Ectodermal cell (in vitro differentiated cells): ENCODE data around the gene CDX1.

Source experiments
- H3K27ac ChIP-seq: 2 replicates; pipeline ENCODE4 v1.7.0; 2013; ENCODE audit warnings: mild to moderate bottlenecking, low read depth, low read length; ENCODE audit not compliant: insufficient read depth, poor library complexity, severe bottlenecking
- H3K27me3 ChIP-seq: 2 replicates; pipeline ENCODE4 v1.7.0; 2013; ENCODE audit warnings: mild to moderate bottlenecking, low read length; ENCODE audit not compliant: insufficient read depth, control insufficient read depth, poor library complexity, severe bottlenecking
- H3K36me3 ChIP-seq: one replicate; pipeline ENCODE4 v1.7.0; 2013; ENCODE audit warnings: low read length; ENCODE audit not compliant: control insufficient read depth, insufficient read depth
- H3K4me1 ChIP-seq: one replicate; pipeline ENCODE4 v1.7.0; 2013; ENCODE audit warnings: low read length; ENCODE audit not compliant: control insufficient read depth, insufficient read depth
- H3K4me3 ChIP-seq: 2 replicates; pipeline ENCODE4 v1.7.0; 2013; ENCODE audit warnings: low read depth, low read length, control low read depth; ENCODE audit not compliant: insufficient read depth
- H3K9me3 ChIP-seq: 2 replicates; pipeline ENCODE4 v1.7.0; 2013; ENCODE audit warnings: mild to moderate bottlenecking, low read length, moderate library complexity; ENCODE audit not compliant: control insufficient read depth
- WGBS, 2 experiments: methylation state at CpG; one replicate each; pipeline ENCODE4 v1.1.7; 2013; ENCODE audit warnings: missing lambda C conversion rate in 2 of 2; 5-methylcytosine and 5-hydroxymethylcytosine counted together

Gene CDX1

DNA sequence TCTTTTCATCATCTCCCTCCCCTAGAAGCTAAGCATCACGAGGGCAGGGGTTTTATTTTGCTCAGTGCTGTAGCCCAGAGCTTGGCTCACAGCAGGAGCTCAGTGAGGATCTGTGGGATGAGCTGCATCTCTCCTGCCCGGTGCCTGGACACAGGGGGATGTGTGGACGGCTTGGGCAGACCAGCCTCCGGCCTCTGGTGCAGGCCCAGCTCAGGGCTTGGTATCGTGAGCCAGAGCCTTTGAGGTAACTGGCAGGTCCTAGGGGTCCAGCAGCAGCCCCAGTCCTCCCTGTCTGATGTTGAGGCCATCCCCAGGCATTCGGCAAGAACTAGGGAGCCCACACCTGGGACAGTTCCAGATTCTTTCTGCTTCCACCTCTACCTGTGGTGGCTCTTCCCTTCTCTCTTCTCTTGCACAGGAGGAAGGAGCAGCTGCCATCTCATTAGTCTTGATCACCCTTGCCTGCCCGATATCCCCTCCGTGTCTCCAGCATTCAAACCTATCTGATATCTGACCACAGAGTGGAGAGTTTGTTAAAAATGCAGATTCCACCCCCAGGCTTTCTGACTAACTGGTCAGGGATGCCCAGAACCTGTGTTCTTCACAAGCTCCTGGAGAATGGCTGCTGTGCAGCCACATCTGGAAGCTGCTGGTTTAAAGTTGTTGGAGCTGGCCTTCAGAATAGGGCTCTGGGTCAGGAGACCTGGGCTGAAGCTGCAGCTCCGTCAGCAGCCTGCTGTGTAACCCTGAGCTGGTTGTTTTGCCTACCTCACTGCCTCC lies 15.4 kb downstream of the CDX1 start:
- Histone ChIP-seq H3K27ac (no peak overlapping the region), H3K4me1 (peaks cover 11% of the 10 kb centered on the region), H3K36me3 (no peaks in the 10 kb centered on the region), H3K27me3 (peaks cover 15% of the 10 kb centered on the region), H3K4me3 (no peak overlapping the region), H3K9me3 (no peaks in the 10 kb centered on the region)
- WGBS, 2 experiments: 89 to 90% methylated on average over 9 of the region's 9 CpGs

DNA sequence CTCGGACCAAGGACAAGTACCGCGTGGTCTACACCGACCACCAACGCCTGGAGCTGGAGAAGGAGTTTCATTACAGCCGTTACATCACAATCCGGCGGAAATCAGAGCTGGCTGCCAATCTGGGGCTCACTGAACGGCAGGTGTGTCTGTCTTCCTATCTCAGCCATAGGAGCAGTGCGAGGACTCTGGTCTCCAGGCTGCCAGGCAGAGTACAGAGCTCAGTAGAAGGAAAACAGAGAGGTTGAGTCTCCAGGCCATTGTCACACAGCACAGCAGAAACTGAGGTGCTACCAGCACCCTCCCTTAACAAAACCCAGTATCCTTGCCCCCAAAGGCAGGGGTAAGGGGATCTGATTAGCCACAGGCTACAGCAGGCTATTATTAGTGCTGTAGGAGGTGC lies 16.2 kb downstream of the CDX1 start:
- 92 to 94% methylated on average over 10 of the region's 10 CpGs for WGBS, 2 experiments
- no peaks in the 10 kb centered on the region for H3K36me3 ChIP-seq
- no peaks in the 10 kb centered on the region for H3K9me3 ChIP-seq
- H3K4me3 ChIP-seq: no peak overlapping the region
- H3K4me1 ChIP-seq: peaks cover 11% of the 10 kb centered on the region
- peaks cover 23% of the 10 kb centered on the region for H3K27me3 ChIP-seq
- no peak overlapping the region for H3K27ac ChIP-seq

DNA sequence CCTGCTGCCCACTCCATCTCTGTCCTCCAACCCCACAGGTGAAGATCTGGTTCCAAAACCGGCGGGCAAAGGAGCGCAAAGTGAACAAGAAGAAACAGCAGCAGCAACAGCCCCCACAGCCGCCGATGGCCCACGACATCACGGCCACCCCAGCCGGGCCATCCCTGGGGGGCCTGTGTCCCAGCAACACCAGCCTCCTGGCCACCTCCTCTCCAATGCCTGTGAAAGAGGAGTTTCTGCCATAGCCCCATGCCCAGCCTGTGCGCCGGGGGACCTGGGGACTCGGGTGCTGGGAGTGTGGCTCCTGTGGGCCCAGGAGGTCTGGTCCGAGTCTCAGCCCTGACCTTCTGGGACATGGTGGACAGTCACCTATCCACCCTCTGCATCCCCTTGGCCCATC lies 16.9 kb downstream of the CDX1 start:
- no peaks in the 10 kb centered on the region for H3K9me3 ChIP-seq
- no peak overlapping the region for H3K4me3 ChIP-seq
- WGBS, 2 experiments: 94% methylated on average over 12 of the region's 12 CpGs
- H3K27ac ChIP-seq: no peak overlapping the region
- H3K4me1 ChIP-seq: peaks cover 11% of the 10 kb centered on the region
- H3K36me3 ChIP-seq: no peaks in the 10 kb centered on the region
- peaks cover 30% of the 10 kb centered on the region for H3K27me3 ChIP-seq

DNA sequence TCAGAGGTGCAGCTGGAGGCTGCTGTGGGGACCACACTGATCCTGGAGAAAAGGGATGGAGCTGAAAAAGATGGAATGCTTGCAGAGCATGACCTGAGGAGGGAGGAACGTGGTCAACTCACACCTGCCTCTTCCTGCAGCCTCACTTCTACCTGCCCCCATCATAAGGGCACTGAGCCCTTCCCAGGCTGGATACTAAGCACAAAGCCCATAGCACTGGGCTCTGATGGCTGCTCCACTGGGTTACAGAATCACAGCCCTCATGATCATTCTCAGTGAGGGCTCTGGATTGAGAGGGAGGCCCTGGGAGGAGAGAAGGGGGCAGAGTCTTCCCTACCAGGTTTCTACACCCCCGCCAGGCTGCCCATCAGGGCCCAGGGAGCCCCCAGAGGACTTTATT lies 17.4 kb downstream of the CDX1 start:
- no peak overlapping the region for H3K27ac ChIP-seq
- WGBS, 2 experiments: 75 to 83% methylated on average over 2 of the region's 2 CpGs
- H3K4me1 ChIP-seq: peaks cover 11% of the 10 kb centered on the region
- no peaks in the 10 kb centered on the region for H3K9me3 ChIP-seq
- no peak overlapping the region for H3K4me3 ChIP-seq
- peaks cover 35% of the 10 kb centered on the region for H3K27me3 ChIP-seq
- no peaks in the 10 kb centered on the region for H3K36me3 ChIP-seq

- H3K9me3 ChIP-seq: no peaks in the 10 kb centered on the region
- no peak overlapping the region for H3K4me3 ChIP-seq
- H3K4me1 ChIP-seq: peaks cover 16% of the 10 kb centered on the region
- peaks cover 48% of the 10 kb centered on the region for H3K27me3 ChIP-seq
- H3K36me3 ChIP-seq: no peaks in the 10 kb centered on the region
- no peak overlapping the region for H3K27ac ChIP-seq
- 71 to 72% methylated on average over 12 of the region's 12 CpGs for WGBS, 2 experiments
Observed at GRCh38 chr5:150184990-150185912, 18.7 kb downstream of the CDX1 start.

DNA sequence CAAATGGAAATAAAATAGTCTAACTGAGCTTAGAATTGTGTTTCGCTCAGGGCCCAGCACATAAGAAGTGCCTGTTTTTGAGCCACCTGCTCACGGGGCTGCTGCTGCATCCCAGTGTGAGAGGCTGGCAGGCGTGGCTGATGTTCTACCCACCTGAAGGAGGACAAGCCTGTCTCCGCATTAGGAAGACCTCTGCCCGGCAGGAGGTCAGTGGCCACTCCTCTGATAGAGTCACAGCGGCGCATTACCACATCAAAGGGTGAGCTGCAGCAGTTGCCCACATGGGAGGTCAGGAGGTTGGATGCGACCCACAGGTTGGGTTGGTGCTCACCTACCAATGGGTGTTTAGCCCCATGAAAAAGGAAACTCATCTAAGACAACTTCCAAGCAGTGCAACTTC lies 19.6 kb downstream of the CDX1 start:
- WGBS, 2 experiments: 50 to 53% methylated on average over 8 of the region's 8 CpGs
- H3K4me1 ChIP-seq: peaks cover 24% of the 10 kb centered on the region
- no peaks in the 10 kb centered on the region for H3K9me3 ChIP-seq
- H3K27ac ChIP-seq: no peak overlapping the region
- H3K27me3 ChIP-seq: peaks cover 57% of the 10 kb centered on the region
- no peak overlapping the region for H3K4me3 ChIP-seq
- no peaks in the 10 kb centered on the region for H3K36me3 ChIP-seq

DNA sequence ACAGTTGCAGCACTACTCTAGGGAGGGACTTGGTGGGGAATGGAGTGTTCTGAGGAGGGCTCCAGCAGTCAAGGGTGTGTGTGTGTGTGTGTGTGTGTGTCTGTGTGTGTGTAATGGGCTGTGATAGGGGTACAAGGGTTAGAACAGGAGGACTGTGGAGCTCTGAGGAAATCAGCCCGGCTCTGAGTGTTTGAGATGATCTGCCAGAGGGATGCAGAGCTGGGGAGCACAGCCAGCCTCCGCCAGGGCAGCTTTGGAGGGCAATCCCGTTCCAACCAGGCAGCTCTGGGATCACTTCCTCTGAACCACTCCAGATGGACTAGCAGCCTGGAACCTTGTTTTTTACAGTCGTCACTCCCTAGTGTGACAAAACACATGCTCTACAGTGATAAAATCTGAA lies 20.3 kb downstream of the CDX1 start:
- no peak overlapping the region for H3K4me3 ChIP-seq
- H3K36me3 ChIP-seq: no peaks in the 10 kb centered on the region
- H3K4me1 ChIP-seq: peaks cover 24% of the 10 kb centered on the region
- peaks cover 64% of the 10 kb centered on the region for H3K27me3 ChIP-seq
- H3K9me3 ChIP-seq: no peaks in the 10 kb centered on the region
- WGBS, 2 experiments: 84 to 87% methylated on average over 4 of the region's 4 CpGs
- no peak overlapping the region for H3K27ac ChIP-seq

- peaks cover 71% of the 10 kb centered on the region for H3K27me3 ChIP-seq
- no peak overlapping the region for H3K4me3 ChIP-seq
- WGBS, 2 experiments: 76 to 77% methylated on average over 3 of the region's 3 CpGs
- no peak overlapping the region for H3K27ac ChIP-seq
- H3K36me3 ChIP-seq: no peaks in the 10 kb centered on the region
- peaks cover 24% of the 10 kb centered on the region for H3K4me1 ChIP-seq
- no peaks in the 10 kb centered on the region for H3K9me3 ChIP-seq
Observed at GRCh38 chr5:150188146-150188842, 21.7 kb downstream of the CDX1 start.

DNA sequence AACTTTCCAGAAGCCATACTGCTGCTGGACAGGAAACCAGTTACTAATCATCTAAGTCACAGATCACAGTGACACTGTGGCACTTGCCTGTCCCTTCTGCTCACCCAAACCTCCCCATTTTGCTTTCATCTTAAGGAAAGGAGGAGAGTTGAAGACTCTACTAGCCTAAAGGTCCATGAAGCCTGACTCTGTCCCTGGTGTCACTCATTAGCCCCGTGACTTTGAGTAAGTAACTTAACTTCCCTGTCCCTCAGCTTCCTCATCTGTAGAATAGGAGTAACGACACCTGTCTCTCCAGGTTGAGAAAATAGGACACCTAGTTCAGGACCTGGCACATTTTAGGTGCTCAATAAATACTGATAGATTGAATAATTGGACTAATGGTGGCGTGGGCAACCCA lies 22.7 kb downstream of the CDX1 start:
- Histone ChIP-seq H3K9me3 (no peaks in the 10 kb centered on the region), H3K27me3 (peaks cover 71% of the 10 kb centered on the region), H3K36me3 (no peaks in the 10 kb centered on the region), H3K4me1 (peaks cover 24% of the 10 kb centered on the region), H3K27ac (no peak overlapping the region), H3K4me3 (no peak overlapping the region)
- WGBS, 2 experiments: 82 to 83% methylated on average over 3 of the region's 3 CpGs
